GM21447 (cell line): Measurements from ENCODE around the gene ARID5A.
"Not testable (repeated sequence)": the region's sequence is repeated elsewhere in the genome, so short reads cannot be mapped to it uniquely, and the experiment has no call there.

Experiments used
- ATAC-seq: cut with Tn5 transposase; IDR thresholded peaks from one replicate; pipeline ENCODE4 v1.9.1; 2021; ENCODE audit not compliant: unreplicated experiment

ARID5A gene, protein sequence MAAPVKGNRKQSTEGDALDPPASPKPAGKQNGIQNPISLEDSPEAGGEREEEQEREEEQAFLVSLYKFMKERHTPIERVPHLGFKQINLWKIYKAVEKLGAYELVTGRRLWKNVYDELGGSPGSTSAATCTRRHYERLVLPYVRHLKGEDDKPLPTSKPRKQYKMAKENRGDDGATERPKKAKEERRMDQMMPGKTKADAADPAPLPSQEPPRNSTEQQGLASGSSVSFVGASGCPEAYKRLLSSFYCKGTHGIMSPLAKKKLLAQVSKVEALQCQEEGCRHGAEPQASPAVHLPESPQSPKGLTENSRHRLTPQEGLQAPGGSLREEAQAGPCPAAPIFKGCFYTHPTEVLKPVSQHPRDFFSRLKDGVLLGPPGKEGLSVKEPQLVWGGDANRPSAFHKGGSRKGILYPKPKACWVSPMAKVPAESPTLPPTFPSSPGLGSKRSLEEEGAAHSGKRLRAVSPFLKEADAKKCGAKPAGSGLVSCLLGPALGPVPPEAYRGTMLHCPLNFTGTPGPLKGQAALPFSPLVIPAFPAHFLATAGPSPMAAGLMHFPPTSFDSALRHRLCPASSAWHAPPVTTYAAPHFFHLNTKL

DNA sequence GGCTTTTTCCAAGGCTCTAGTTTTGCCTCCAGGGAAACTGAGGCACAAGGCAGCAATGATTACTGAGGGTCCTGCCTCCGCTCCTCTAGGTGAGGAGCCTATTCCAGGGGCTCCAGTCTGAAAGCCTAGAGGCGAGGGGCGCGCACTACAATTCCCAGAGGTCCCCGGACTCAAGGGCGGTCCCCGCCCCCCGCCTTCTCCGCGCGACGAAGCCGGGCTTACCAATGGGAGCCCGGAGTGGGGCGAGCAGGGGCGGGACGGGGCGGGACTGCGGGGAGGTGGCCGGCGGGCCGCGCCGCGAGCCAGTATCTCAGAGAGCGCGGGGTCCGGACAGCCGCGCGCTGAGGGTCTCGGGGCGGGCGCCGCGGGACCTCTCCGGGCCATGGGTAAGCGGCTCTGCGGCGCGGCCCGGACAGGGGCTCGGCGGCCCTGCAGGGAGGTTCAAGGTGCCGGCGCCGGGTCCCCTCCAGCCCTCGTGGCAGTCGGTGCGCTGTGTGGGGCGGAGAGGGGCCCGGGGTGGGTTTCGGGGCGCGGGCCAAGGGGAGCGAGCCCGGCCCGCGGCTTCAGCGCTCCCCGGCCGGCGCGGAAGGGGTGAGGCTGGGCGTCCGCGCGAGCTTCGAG lies at the start of gene ARID5A:
ARID5A (plus strand) TSS at position 308 of the 621 bp plus-strand sequence; CDS start at position 383, 75 bp downstream.
- peak; percentile 39 for ATAC-seq

DNA sequence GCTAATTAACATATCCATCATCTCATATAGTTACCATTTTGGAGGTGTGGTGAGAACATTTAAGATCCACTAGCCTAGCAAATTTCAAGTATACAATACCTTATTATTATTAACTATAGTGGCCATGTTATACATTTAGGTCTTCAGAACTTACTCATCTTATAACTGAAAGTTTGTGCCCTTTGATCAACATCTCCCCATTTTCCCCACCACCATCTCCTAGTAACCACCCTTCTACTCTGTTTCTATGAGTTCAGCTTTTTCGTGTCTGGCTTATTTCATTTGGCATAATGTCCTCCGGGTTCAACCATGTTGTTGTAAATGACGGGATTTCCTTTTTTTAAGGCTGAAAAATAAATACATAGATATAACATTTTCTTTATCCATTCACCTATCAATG lies 47.3 kb upstream of the ARID5A start:
- ATAC-seq = no peak

DNA sequence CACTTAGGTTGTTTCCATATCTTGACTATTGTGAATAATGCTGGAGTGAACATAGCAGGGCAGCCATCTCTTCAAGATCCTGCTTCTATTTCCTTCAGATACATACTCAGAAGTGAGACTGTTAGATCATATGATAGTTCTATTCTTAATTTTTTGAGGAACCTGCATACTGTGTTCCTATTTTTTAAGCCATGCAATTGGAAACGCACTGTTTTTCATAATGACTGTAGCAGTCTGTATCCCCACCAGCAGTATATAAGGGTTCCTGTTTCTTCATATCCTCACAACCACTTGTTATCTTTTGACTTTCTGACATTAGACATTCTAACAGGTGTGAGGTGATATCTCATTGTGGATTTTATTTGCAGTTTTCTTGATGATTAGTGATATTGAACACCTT lies 46.9 kb upstream of the ARID5A start:
- ATAC-seq = no peak

DNA sequence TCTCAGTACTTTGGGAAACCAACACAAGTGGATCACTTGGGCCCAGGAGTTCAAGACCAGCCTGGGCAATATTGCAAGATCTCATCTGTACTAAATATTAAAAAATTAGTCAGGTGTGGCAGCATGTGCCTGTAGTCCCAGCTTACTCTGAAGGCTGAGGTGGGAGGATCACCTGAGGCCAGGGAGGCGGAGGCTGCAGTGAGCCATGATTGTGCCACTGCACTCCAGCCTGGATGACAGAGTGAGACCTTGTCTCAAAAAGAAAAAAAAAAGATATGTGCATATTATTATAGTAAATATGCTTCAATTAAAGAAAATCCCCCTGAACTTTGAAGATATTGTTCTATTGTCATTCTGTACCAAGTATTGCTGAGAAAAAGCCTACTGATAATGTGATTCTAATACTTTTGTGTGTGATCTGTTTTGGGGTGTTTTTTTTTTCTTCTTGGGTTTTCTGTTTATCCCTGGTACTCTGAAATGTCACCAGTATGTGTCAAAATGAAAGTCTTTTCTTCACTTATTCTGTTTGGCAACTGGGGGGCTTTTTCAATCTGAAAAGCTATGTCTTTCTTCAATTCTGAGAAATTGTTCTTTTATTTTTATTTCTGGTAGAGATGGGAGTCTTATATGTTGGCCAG lies 44.6 kb upstream of the ARID5A start:
- no peak for ATAC-seq

DNA sequence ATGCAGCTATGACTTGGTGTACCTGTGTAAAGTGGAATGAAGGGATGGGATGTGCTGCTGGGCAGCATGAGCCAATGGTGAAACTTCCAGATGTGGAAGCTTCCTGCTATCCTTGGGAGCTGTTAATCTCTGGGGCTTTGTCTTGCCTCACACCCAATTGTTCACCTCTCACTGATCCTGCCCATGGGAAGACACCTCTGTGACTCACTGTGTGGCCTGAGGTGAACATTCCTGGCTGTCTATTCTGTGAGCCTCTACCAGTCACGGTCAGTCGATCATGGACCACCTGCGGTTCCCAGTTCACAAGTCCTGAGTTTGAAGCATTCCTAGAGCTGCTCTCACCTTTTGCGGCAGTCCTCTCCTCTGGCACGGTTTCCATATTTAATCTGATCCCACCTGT lies 43.5 kb upstream of the ARID5A start:
- no peak for ATAC-seq

DNA sequence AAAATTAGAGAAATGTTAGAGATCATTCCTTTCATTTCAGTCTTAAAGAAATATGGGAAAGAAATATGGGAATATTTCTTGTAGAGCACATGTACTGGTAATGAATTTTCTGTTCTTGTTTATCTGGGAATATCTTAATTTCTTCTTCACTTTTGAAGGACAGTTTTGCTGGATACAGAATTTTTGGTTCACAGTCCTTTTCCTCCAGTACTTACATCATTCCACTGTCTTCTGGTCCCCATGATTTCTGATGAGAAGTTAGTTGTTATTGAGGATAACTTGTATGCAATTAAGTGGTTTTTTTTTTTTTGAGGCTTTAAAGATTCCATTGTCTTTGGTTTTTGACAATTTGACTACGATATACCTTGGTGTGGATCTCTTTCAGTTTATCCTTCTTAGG lies 42.4 kb upstream of the ARID5A start:
- ATAC-seq = no peak

DNA sequence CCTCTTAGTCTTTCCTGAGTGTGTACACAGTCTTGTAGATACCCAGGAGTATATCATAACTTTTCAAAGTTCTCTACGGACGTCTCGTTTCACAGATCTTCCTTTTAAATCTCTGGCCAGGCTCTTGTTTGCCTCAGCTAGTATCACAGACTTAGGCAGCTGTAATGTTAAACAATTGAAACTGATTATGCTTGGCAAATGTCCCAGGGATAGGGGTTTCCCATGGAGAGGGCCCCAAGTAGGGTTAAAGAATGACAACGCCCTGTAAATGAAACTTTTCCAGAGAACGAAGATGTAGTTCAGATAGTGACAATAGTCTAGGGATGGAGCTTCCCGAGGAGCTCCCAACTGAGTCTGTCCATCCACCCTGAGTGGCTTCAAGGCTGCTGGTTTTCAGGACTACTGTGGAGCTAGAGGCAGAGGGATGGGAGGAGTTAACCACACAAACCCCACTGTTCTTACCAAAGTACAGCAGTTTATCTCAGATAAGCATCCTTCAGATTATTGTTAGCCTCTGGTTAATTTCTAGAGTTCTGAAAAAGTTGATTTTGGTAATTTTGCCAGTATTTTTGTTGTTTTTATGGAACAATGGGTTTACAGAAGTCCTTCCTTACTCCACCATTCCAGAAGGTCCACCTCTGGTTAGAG lies 40.4 kb upstream of the ARID5A start:
- no peak for ATAC-seq

DNA sequence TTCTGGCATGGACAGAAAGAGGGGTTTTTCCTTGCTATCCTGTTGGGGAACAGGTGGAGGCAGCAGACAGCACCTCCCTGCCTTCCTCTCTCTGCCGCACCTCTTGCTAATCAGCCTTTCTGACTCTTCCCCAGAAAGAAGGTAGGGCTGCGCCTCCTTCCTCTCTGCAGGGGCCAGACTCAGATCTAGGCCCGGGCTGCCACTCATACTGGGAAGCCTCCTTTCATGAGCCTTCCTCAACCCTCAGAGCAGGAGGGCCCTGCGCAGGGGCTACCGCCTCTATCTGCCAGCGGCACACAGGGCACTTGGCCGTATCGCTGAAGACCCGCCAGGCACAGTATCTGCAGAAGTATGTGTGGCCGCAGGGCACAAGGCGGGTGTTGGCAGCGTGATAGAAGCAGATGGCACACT lies 38.5 kb upstream of the ARID5A start:
- no peak for ATAC-seq

DNA sequence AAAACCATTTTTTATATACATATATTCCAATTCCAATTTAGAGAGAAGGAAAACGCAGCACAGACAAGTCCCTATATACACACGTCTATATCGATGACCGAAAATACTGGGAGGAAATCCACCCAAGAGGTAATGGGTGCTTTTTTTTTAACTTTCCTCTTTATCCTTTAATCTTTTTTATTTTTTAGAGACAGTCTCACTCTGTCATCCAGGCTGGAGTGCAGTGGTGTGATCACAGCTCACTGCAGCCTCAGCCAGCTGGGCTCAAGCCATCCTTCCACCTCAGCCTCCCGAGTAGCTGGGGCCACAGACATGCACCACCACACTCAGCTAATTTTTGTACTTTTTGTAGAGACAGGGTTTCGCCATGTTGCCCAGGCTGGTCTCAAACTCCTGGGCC lies 37.9 kb upstream of the ARID5A start:
- ATAC-seq = not testable (repeated sequence)

DNA sequence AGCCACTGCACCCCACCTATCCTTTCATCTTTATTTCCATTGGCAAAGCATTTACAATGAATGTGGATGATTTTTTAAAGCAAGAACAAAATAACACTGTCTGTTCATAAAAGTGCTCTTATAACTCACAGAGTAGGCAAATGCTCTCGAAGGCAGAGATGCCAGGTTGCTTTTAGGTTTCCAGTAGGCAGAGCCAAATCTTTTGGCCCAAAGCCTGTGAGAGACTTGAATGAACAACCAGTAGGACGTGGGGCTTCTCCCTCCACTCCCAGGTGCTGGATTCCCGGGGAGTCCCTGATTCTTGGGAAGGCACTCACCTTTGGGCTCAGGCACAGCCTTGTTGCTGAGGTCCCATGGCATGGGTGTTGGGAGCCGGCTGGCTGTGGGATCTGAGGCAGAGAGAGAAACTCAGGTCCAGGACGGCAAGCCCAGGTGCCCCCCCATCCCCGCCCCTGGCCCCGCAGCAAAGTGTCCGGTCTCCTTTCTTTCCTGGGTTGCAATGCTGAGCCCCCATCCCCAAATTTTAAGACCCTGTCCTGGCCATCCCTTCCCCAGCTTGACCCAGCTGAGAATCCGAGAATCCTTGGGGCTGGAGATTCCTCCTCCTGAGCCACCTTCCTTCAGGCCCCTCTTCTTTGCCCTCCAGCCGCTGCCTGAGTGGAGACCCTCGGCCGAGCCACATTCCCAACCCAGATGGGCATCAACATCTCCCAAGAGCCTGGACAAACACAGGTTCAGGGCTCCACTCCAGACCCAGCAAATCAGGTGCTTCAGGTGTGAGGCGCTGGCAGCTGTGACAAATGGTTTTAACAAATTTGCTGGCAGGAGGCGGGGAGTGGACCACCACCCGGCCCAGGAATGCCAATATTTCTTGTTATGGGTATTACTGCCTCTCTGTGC lies 37.2 kb upstream of the ARID5A start:
- ATAC-seq = no peak

DNA sequence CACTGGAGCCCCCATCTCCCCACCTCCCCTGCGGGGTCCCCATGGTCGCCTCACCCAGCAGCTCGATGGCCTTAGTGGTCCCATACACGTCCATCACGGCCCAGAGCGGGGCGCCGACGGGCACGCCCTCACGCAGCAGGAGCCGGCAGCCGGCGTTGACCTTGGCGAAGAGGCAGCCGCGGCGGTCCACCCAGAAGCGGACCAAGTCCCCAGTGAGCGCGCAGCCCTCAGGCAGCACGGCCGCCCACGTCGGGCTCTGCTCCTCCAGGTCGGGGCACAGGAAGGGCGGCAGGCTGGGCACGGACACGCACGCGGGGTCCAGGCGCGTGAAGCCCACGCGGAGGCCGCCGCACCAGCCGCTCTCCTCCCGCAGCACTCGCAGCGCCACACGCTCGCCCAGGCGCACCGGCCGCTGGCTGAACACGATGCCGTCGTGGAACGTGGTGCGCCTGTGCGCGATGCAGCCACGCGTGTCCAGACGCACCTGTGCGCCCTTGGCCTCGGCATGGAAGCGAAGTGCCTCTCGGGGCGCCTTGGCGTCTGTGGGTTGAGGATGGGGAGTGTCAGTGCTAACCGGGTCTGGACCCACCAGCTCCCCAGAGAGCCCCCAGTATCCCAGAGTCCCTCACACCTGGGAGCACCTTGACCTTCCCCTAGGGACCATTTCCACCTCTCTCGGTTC lies 36.0 kb upstream of the ARID5A start:
- no peak for ATAC-seq

DNA sequence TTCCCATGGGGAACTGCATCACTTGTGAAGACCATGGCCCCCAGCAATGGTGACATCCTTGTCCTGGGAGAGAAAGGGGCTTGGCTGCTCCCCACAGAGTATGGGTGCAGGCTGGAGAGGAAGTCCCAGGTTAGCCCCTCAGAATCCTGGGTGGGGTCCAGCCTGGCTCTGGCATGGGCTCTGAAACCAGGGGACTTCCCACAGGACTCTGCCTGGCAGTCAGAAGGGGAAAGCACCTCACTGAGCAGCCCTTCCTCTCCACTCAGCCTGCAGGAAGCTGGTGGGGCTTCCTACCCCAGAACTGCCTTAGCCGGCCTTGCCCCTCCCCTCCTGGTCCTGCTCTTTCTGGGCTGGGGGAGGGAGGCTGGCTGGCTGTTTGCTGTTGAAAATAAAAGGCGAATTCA lies 35.1 kb upstream of the ARID5A start:
- ATAC-seq = peak; percentile 55

DNA sequence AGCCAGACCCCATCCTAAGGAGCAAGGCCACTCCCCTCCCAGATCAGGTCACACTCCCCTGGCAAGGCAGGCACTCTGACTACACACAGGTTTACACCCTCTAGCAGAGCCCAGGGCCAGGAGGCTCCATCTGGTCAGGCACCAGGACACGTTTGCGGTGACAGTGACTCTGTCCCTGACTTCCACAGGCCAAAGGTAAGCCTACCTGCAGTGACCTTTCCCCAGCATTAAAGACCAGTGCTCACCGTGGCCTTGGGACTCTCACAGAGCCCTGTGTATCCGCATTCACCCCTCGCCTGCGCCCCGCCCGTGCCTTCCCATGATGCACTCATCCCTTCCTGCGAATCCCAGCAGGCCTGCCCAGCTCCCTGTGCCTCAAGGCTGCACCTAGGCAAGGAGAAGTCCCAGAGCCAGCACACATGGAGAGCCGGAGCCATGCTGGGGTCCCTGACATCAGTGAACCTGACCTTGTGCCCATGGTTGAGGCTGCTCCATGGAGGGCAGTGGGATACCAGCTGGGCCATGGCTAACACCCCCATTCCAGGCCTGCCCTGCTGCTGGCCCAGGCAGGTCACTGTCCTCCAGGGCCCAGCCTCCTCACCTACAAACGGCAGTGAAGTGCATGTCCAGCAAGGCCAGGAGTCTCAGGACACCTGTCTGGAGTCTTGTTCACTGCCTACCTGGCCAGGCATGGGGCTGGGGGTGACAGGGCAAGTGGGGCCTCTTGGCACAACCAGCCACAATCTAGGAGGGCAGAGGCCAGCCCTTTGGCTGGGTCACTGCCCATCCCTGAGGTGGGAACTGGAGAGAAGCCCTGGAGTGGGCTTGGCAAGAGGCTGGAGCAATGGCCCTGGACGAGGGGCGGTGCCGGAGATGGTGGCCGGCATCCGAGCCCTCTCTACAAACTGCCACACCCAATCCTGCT lies 34.4 kb upstream of the ARID5A start:
- ATAC-seq = peak; percentile 15

DNA sequence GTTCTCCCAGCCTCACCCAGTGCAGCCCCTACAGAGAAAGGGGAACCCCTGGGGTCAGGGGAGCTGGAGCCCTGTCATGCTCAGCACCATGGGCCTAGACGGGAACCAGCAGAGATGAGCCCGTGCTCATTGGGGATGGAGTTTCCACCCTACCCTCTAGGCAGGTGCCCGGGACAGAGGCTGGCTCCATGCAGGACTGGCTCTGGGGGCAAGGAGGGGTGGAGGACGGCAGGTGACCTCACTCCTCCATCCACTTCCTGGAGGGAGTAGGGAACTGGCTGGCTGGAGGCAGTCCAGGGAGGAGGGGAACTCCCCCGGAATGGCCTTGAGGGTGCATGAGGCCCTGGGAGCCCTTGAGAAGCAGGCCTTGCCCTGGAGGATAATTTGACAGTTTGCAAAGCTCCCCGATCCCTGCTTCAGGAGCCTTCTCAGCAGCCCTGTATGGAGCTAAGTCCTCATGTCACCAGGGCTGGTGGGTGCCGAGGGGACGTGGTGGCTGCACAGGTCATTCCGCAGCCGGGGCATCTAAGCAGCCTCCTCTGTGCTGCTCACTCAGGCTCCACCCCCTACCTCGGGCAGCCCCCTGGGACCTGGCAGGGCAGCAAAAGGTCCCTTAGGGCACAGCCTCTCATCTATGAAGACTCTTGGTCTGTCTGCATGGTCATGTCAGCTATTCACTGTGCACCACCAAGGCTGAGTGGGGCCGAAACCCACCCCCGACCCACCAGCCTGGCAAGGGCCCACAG lies 33.5 kb upstream of the ARID5A start:
- no peak for ATAC-seq

DNA sequence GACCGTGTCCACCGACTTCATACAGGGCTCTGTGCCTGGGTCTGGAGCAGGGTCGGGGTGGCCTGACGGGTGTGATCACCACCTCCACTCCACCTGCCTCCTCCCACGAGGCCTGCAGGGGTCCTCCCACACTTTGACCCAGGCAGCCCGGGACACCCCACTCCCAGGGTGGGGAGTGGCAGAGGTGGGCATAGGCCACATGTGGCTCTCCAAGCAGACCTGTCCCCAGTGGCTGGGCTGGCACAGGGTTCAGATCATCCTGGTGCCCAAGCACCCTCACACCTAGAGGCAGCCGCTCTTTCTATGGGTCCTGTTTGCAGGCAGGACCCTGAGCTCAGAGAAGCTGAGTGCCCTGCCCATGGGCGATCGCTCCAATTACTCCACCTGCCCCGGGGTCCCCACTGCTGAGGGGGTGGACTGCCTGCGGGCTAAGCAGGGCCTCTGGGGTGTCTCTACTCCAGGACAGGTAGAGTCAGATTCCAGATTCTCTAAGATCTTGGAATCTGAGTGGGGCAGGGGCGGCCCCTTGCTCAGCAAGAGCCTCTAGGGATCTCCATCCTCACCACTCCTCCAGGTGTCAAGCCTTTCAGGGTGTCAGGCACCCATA lies 32.8 kb upstream of the ARID5A start:
- ATAC-seq = no peak

DNA sequence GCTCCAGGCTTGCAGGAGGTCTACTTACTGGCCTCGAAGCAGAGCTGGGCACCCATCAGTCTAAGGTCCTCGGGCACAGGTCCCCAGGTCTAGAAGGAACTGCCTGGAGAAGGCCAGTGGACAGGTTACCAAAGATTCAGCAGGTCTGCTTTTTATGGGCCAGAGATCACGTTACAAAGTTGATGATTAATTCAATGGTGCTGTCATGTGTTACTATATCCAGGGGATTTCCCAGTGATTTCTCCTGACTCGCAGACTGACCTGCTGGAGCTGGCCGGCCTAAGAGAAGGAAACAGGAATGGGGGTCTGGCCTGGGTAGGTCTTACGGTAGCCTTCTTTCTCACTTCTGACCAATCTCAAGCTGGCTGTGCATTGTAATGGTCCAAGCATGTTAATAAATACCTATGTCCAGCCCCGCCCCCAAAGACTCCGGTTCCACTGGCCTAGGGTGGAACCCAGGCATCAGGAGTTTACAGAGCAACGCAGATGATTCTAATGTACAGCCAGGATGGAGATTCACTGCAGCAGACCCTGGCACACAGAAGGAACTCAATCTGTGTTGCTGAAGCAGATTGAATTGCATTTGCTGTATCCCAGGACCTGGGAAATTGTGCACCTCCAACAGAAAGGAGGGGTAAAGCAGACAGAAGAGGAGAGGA lies 31.2 kb upstream of the ARID5A start, which contains the start of gene NEURL3:
NEURL3 (minus strand) TSS at position 127 of the 659 bp plus-strand sequence; CDS start at position 56, 71 bp downstream.
- ATAC-seq = no peak
